GM19395 (cell line): ENCODE measurements around the gene FARP1.

Experiments used
- ATAC-seq: cut with Tn5 transposase; IDR thresholded peaks from one replicate; pipeline ENCODE4 v1.9.1; 2021; ENCODE audit warnings: mild to moderate bottlenecking, moderate library complexity; ENCODE audit not compliant: unreplicated experiment

FARP1 gene

DNA sequence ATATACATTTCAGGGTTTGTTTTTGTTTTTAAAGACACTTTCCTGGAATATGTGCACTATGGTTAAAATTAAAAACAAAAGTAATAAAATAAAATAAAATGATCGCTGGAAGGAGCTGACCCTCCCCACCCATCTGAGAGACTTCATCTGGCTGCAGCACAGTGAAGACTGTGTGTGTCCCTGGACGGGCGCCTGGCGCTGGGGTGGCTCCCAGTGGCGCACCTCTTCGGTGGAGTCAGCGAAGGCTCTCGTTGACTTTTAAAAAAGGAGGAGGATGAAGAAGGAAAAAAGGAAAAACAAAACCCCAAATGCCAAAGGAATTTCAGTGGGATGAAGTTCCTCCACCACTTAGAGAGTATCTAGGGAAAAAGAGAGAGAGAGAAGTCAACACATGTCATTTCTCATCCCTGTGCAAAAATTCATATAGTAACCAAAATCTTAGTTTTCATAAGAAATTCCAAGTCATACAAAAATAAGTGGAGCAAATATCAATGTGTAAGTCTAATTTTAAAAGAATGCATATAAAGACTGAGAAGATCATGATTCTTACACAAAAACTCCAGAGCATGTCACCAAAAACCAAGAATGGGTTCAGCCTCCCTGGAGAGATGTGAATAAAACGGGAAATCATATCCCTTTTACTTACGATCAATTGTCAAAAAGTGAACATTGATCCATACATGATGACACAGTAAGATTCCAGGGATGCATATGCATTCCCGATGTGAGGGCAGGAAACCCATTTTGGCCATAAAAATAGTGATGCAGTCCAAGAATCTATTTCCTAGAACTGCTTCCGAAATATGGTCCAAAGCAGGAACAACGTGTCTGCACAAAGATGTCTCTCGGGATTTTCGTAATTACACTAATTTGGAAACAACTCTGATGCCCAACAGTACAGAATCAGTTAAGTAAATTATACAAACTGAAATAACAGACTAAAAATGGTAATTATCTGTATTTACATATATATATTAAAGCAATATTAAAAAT lies 310.3 kb downstream of the FARP1 start:
- ATAC-seq: no peak

DNA sequence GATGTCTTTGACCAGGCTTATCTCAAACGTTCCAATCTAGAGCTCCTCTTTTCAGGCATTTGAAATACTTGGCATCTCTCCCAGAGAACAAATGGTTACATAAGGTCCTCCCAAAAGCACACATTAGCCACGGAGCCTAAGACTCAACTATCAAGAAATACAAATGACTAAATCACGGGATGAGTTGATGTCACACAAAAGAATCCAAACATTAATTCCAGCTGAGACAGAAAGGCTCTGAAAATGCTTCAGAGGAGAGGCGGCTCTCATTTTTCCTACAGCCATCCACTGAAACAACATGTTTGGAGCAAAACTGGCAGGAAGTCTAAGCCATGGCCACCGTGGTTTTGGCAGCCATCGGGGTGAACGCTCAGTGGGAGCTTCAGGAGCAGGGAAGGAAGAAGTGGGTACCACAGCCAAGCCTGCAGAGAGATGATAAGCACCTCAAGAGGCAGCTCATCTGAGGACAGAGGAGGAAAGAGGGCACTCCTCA lies 311.5 kb downstream of the FARP1 start:
- ATAC-seq: no peak

DNA sequence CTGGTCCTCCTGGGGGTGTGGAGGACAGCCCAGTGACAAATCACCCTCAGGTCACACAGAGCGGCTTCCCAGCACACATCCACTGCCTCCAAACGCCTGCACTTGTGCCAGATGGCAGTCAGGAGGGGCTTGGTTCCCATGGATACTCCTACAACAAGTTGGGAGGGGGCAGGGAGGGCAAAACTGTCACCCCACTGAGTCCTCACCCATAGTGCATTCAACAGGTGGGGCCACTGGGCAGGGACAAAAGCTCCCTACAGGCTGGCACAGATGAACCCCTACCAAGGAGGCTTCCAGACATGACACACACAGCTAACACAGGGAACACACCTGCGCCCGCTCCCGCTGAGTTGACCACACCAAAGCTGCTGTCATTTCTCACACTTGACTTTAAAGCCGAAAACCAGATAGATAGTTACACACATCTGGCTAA lies 313.5 kb downstream of the FARP1 start:
- ATAC-seq: no peak

DNA sequence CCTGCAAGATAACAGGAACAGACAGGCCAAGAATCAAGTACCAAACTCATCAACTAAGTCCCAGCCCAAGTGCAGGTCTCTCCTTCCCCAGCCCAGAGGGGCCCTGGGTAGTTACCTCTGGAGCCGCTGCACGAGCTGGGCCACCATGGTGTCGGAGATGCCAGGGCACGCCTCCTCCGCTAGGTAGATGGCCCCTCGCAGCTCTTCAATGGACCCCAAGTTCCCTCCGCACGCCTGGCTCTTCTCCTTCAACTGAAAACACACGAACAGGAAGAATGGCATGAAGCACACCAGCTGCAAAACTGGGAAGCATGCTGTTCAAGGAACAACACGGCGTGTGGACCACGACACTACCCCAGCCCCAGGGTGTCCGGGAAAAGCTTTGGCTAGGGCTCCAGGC lies 314.2 kb downstream of the FARP1 start:
- ATAC-seq: no peak

DNA sequence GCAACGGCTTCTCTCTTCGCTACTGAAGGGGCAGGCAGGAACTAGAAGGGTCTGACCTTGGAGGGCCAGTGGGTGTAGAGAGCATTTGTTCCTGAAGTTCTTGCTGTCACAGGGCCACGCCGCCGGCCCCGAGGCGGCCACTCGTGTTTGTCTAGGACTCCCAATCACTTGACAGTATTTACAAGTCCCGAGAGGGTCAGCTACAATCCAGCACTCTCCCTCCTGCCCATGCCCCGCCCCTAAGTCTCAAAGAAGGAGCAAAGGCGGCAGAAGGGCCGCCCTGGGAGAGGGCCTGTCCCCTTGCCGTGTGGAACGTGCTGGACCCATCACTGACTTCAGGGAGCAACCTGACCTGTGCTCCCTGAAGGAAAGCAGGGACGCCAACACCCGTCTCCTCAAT lies 315.5 kb downstream of the FARP1 start:
- ATAC-seq: no peak

DNA sequence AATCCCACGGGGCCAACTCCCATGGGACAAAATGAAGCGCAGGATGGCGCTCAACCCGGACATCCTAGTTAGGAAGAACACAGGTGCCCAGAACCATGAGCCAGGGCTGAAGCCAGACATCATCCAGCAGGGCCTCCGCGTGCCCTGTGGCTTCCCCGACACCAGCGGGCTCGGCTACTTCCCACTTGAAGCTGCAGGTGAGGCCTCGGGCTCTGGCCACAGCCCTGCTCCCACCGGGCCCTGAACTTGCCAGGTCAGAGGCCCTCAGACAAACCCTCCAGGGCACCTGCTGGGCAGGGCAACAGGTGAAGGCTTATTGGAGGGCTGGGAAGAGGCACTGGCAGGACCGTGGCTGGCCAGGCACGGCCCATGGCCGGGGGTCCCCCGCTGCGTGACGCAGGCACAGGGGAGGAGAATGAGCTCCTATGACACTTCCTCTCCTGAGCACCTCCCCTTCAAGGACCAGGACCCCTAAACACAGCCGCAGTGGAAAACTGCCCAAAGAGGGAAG lies 316.3 kb downstream of the FARP1 start:
- ATAC-seq: no peak

DNA sequence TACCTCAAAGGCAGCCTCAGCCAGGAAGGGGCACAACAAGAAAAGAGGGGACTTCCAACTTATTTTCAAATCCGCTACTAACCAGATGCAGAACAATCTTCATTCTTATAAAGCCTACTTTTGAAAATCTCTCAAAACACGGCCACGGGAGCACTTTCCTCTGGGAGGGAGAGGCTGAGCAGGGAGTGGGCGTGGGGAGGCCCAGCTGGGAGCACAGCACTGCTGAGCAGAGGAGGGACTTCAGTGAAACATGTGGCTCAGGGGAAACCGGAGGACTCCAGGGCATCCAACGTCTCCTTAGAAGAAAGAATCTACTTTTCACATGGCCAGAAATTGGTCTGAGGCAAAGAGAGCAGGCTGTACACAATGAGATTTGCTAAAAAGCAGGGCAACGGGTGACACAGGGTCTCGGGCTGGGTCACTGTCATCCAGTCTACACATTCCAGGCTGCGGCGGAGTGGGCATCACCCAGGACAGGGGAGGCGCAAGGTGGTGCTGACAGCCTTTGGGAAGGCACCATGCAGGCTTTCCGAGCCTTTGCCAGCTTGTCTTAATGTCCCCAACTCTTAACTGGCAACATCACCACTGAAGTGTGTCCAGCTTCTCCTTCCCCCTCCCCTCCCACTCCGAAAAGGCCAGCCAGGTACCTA lies 317.0 kb downstream of the FARP1 start:
- no peak for ATAC-seq

DNA sequence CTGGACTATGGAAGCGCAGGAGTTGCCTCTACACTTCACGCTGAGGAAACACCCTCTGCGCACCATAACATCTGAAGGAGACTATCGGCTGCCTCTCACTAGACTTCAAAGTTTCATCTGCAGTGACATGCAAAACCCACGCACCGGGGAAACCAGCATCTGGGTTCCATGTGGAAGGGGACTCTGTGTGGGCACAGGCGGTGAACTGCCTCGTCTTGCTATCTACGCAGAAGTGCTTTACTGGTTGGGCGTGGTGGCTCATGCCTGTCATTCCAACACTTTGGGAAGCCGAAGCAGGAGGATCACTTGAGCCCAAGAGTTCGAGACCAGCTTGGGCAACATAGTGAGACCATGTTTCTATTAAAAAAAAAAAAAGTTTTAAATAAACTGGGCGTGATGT lies 317.6 kb downstream of the FARP1 start:
- no peak for ATAC-seq

DNA sequence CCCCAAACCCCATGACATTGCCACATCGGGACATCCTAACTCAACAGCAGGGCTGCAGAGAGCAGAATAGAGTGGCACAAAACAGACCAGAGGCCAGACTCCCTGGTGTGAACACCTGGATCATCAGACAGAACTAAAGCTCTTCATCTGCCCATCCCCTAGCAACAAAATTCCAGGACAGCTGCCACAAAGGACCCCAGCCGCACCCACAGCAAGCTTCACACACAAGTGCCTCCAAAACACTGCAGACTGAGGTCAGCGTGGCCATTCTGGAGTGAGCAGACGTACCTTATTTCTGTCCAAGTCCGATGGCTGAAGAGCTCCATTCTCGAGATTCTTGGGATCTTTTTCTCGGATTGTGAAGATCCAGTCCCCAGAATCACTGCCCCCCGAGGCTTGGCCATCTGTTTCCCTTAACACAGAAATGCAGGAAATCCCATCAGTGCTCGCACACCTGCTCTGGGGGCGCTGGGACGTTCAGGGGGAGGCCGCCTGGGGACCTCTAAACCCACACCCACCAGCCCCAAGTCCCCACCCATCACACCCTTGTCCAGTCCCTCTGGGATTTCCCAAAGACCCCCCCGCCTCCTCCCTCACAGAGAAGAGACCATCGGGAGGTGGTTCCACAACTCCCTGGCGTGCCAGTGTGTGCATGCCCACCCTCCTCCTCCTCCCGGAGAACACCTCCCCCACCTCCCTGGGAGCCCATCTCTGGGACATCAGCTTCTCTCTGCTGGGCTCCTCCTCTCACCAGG lies 318.8 kb downstream of the FARP1 start:
- no peak for ATAC-seq

DNA sequence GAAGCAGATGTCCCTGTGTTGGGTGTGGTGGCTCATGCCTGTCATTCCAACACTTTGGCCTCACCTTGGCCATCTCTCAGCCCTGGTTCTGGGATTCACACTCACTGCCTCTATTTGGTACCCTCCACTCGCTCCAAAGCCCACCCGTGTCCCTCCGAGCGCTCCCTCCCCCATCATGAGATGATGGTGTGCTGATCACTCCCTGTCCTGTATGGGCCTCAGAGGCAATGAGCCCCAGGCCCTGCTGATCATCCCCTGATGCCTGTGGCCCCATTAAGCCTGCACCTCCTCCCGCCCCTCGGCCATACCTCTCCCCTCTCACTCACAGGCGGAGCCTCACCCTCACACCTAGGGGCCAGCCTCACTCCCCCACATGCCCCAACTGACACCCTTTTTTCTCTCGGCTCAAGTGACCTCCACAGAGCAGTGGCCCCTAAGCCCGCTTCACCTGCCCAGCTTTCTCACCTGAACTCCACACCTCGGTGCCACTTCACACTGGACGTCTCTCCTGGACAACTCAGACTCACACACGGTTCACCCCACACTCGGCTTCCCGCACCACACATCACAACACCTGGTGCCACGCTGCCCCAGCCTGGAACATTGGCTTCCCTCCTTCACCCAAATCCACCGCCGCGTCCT lies 319.5 kb downstream of the FARP1 start:
- ATAC-seq: no peak

DNA sequence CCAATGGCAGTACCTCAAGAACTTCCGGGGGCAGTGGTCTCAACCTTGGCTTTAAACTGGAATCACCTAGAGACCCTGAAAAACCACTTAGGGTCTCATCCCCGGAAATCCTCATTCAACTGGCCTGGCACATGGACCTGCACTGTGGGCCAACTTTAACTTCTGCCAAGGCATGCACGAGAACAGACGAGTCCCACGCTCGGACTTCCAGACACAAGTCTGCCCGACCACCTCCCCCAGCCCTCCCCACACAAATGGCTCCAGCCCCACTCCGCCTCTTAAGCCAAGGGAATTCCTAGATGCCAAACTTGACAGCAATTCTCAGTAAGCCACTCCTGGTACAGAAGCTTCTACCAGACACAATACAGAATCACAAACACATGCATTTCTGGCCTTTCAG lies 320.1 kb downstream of the FARP1 start:
- no peak for ATAC-seq

DNA sequence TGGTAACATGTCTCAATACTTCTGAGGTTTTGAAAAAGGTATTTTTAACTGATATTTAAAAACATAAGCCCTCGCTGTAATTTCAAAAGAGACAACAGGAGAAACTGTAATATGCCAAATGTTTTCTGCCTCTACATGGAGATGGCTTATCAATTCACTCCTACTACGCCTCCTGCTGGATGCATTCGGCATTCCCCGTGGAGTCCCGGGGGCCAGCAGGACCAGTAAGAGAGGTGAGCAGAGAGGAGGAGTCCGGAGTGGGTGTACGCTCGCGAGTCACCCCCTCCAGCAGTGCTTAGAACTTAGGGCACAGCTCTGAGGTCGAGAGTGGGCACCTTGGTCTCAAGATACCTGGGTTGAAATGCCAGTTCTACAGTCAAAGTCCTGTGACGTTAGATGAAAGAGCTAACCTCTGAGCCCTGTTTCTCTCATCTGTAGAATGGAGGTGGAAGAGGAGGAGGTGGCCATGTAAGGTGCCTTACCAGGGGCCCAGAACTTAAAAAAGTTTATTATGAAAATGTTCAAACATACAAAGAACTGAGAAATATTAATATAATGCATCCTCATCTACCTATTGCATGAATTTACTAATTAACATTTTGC lies 323.8 kb downstream of the FARP1 start:
- no peak for ATAC-seq

DNA sequence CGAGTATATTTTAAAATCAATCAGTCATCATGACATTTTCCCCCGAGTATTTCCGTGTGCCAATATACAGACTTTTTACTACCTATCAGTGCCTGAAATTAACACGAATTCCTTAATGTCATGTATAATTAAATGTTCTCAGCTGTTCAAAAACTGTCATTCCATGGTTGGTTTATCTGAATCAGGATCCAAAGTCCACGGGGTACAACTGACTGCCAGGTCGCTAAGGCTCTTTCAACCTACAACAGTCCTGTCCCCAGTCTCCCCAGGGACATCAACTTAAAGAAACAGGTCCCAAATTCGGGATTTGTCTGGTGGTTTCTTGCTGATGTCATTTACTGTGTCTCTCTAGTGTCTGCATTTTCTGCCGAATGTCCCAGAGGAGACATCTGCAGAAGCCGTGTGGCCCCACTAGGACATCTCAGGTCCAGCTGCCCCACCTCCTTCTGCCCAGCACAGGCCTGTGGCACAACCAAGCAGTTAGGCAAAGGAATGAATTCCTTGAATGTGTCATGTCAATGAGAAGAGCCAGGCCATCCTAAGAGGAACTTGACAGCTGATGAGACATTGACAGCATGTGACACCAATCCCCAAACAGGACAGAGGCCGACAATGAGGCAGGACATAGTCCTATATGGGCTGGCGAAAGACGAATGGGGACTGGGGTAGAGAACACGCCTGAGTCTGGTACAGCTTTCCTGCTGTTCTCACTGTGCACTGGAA lies 324.5 kb downstream of the FARP1 start:
- ATAC-seq: no peak

DNA sequence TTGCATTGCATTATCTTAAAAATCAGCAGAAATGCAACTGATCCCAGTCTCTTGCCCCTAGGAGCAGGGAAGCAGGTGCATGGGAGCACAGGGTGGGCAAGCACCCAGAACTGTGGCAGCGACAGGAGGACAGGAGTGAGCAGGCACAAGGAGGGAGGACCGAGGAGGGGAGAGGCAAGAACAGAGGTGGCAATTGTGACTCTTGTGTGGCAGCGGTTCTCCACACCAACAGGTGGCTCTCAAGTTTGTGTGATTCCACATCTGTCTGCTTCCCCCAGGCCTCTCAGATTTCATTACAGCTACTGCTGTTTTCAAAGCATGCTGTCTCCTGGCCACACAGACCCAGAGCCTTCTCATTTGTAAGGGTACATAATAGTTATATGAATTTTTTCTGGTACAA lies 325.5 kb downstream of the FARP1 start:
- no peak for ATAC-seq

DNA sequence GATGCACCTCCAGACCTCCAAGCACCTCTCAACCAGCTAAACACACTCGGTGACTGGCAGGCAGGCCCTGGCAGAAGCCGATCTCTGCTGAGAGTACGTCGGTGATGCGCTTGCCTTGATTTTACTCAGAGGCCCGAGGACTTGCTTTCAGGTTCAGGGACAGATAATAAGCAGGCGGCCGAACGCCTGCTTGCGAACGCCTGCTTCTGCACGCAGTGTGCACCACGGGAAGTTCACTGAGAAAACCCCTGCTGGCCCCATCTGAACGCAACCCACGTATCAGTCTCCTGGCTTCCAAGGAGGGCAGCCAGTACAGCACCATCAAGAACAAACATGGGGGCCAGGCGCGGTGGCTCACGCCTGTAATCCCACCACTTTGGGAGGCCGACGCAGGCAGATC lies 326.0 kb downstream of the FARP1 start:
- ATAC-seq: no peak

DNA sequence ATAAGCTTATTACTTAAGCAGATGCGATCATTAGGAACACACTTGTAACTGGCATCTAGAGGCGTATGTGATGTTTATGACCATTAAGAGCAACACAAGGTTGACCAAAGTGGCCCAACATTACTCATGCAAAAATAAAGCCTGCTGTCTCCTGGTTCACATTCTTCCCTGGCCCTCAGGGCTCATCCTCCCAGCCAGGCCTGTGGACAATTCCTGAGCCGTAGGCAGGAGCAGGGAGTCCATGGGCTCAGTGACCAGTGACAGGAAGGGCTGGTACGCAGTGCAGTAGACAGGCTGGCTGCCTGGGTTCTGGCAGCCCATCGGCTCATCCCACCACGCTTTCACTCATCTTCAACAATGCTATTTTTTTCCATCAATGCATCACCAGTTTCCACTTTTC lies 328.0 kb downstream of the FARP1 start:
- no peak for ATAC-seq

DNA sequence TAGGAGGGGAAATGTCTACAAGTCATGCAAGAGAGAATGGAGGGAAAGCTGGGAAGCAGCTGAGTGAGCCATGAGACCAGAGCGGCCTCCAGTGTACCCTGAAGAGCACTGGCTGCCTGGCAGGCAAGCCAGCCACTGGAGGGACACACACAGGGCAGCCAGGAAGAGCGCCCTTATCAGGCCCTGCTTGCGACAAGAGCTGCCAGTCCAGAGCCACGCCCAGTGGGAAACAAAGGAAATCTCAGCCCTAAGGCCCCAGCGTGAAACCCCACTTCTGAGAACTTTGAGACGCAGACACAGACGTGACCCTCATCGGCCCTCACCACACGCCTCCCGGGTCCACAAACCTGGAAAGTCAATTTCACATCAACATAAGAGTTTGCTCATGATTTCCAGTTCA lies 329.0 kb downstream of the FARP1 start:
- ATAC-seq: no peak

DNA sequence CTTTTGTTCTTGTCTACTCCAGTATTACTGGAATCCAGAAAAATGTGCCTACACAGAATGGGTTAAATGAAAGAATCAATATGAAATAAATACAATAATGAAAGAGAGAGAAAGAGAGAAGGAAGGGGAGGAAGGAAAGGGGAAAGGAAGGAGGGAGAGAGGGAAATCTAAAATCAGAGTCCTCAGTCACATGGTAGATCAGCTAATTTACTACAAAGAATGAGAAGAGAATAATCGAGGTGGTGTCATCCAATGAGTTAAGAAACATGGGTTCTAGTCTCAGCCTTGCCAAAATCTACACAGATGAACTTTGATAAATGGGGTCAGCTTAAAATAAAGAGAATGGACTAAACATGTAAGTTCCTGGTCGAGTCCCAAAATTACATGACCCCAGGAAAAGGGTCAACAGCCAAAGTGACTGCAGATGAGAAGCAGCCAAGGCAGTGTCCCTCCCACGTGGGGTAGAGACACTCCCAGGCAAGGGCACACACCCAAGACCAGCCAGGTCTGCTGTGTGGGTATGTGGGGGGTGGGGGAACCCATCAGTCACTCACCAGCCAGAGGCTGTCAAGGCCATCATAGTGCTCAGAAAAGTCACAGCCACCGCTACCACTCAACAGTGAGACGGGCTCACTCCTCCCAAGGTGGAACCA lies 330.4 kb downstream of the FARP1 start:
- no peak for ATAC-seq

DNA sequence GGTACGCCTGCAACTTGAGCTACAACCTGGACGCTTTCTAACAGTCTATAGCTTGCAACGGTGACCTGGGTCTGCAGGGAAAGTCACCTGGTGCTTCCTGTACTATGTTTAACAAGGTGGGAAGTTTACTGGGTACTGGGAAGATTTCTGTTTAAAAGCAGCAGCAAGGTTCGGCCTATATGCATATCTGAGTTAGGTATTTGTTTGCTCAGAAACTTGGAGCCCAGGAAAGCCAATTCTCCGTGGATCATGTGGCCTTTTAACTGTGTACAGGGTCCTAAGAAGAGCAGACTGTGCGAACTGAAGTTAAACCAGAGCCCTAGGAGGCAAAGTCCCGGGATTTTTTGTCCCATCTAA lies 330.9 kb downstream of the FARP1 start:
- ATAC-seq: no peak
